Measurements from ENCODE around the gene TMEM54. TPM values are rescaled to one million over a fixed set of nuclear protein-coding genes. Genes with fewer than 3 reads are reported as not detected.

TMEM54 gene
- total and polyA plus RNA-seq, 2 of the 13 experiments (the other 11 are each of a cell fraction or from before 2014, with no cell fraction given) = 2.5 to 2.9 TPM

- no peaks in the 10 kb centered on the region for H4K20me1 ChIP-seq (ENCODE audit: insufficient read depth, low read length)
- H3K9ac ChIP-seq (ENCODE audit: insufficient read depth, low read depth, low read length) = no peak overlapping the region
- DNase-seq (ENCODE audit: low spot score) = no peak
- in situ Hi-C loops (cut with HindIII; ENCODE audit: extremely low pct_ligation_motif_present, low pct_unique_long_range_greater_than_20kb) (loop anchor here (10.0 kb wide), 1 partner anchor 54 kb away; no protein-coding TSS in a partner anchor), intact Hi-C loops (cut with micrococcal nuclease; ENCODE audit: unreplicated experiment) (loop anchor here (10.0 kb wide), 1 partner anchor 164 kb away; no protein-coding TSS in a partner anchor)
- WGBS (ENCODE audit: low lambda C conversion rate) = 14% methylated on average over 2 of the region's 5 CpGs
- no peak for ATAC-seq
- H3K4me3 ChIP-seq (replicated peaks in 1 of 3; ENCODE audit: insufficient read depth in 1 of 3, low read depth in 2 of 3, low read length in 3 of 3) = no peak overlapping the region
- no peaks in the 10 kb centered on the region for H3K9me3 ChIP-seq (ENCODE audit: low read length)
- TF ChIP-seq ZNF652 (CRISPR knock-in tag; IDR thresholded peaks at IDR 0.05; ENCODE audit: borderline replicate concordance, low read depth) (no peak), POLR2A (IDR thresholded peaks at IDR 0.05; ENCODE audit: insufficient read depth in 1 of 2, low read depth in 2 of 2, low read length in 2 of 2) (no peak)
- no peak for FAIRE-seq
- POLR2A ChIA-PET = no interaction called here
- no peaks in the 10 kb centered on the region for H3K79me2 ChIP-seq (ENCODE audit: insufficient read depth, low read length)
- peaks cover 1 to 26% of the 10 kb centered on the region in 2 experiments; a peak in 3 of 5 replicates for H3K27me3 ChIP-seq (ENCODE audit: control insufficient read depth in 1 of 2, insufficient read depth in 2 of 2, low read length in 2 of 2)
- no peak overlapping the region for H3K27ac ChIP-seq (ENCODE audit: extremely low read length, insufficient read depth, low read length)
- H3K4me1 ChIP-seq (ENCODE audit: insufficient read depth, low read length) = peaks cover 23% of the 10 kb centered on the region
- H3K4me2 ChIP-seq (ENCODE audit: low read depth, low read length) = no peak overlapping the region
- CTCF ChIA-PET (ENCODE audit: low intra/inter-chr PET ratio, low total read pairs) = no interaction called here
- no TSS peak for BruUV-seq (replicated peaks)
- H2AFZ ChIP-seq (ENCODE audit: low read length) = no peak overlapping the region
- H3K36me3 ChIP-seq (replicated peaks in 1 of 2; ENCODE audit: control insufficient read depth in 1 of 2, insufficient read depth in 2 of 2, low read length in 2 of 2) = no peaks in the 10 kb centered on the region
These were observed 22.6 kb downstream of the TMEM54 start for GRCh38 chr1:32878637-32879041.

- TF ChIP-seq HDAC1 (CRISPR knock-in tag; IDR thresholded peaks at IDR 0.05) (no peak), MBD4 (IDR thresholded peaks at IDR 0.05; ENCODE audit: borderline replicate concordance, low read length) (no peak), CEBPB (IDR thresholded peaks at IDR 0.05; ENCODE audit: borderline replicate concordance, low read depth, low read length) (peak; percentile 47; the same call in 1 of the 2 replicates)
These were observed 23.0 kb downstream of the TMEM54 start for GRCh38 chr1:32878183-32878582.

More at GRCh38 chr1:32878183-32878582, 23.0 kb downstream of the TMEM54 start:
- Histone ChIP-seq H4K20me1 (ENCODE audit: insufficient read depth, low read length) (no peaks in the 10 kb centered on the region), H2AFZ (ENCODE audit: low read length) (no peak overlapping the region), H3K4me2 (ENCODE audit: low read depth, low read length) (no peak overlapping the region), H3K27me3 (ENCODE audit: control insufficient read depth in 1 of 2, insufficient read depth in 2 of 2, low read length in 2 of 2) (peaks cover 1 to 22% of the 10 kb centered on the region in 2 experiments; a peak in 3 of 5 replicates), H3K27ac (ENCODE audit: extremely low read length, insufficient read depth, low read length) (no peak overlapping the region), H3K9me3 (ENCODE audit: low read length) (no peaks in the 10 kb centered on the region), H3K9ac (ENCODE audit: insufficient read depth, low read depth, low read length) (no peak overlapping the region), H3K4me1 (ENCODE audit: insufficient read depth, low read length) (peaks cover 23% of the 10 kb centered on the region), H3K79me2 (ENCODE audit: insufficient read depth, low read length) (no peaks in the 10 kb centered on the region), H3K4me3 (replicated peaks in 1 of 3; ENCODE audit: insufficient read depth in 1 of 3, low read depth in 2 of 3, low read length in 3 of 3) (no peak overlapping the region), H3K36me3 (replicated peaks in 1 of 2; ENCODE audit: control insufficient read depth in 1 of 2, insufficient read depth in 2 of 2, low read length in 2 of 2) (no peaks in the 10 kb centered on the region)
- in situ Hi-C loops (cut with HindIII; ENCODE audit: extremely low pct_ligation_motif_present, low pct_unique_long_range_greater_than_20kb) = loop anchor here (10.0 kb wide), 1 partner anchor 53 kb away; no protein-coding TSS in a partner anchor
- ATAC-seq (no peak; the same call in 2 of the 3 replicates), FAIRE-seq (no peak), DNase-seq (ENCODE audit: low spot score) (no peak)
- intact Hi-C loops (cut with micrococcal nuclease; ENCODE audit: unreplicated experiment) = loop anchor here (10.0 kb wide), 1 partner anchor 163 kb away; no protein-coding TSS in a partner anchor
- WGBS (ENCODE audit: low lambda C conversion rate) = 69% methylated on average over 4 of the region's 6 CpGs
- ChIA-PET POLR2A (no interaction called here), CTCF (ENCODE audit: low intra/inter-chr PET ratio, low total read pairs) (interaction anchor here (0.5 kb wide), 1 partner anchor 732 kb away, joined by 4 read pairs; no protein-coding TSS in a partner anchor)
- no TSS peak for BruUV-seq (replicated peaks)
